Osteoblast (primary cell): ENCODE measurements around the gene CWC27. TPM values are rescaled to one million over a fixed set of nuclear protein-coding genes. Genes with fewer than 3 reads are reported as not detected.

Experiments
- DNase-seq: peaks from one replicate; pipeline ENCODE4 v3.0.0; 2011; ENCODE audit warnings: low spot score, mixed read lengths; ENCODE audit not compliant: insufficient read length; ENCODE audit errors: missing footprints
- H2AFZ ChIP-seq: 2 replicates; pipeline ENCODE4 v1.6.0; 2011; ENCODE audit warnings: mild to moderate bottlenecking, low read length
- H3K27ac ChIP-seq: 2 replicates; pipeline ENCODE4 v1.5.1; 2011; ENCODE audit warnings: mild to moderate bottlenecking, low read depth, low read length, moderate library complexity
- H3K27me3 ChIP-seq: 2 replicates; pipeline ENCODE4 v1.6.0; 2012; ENCODE audit warnings: mild to moderate bottlenecking, control low read depth, inconsistent platforms, low read length, moderate library complexity; ENCODE audit not compliant: insufficient read depth
- H3K36me3 ChIP-seq: 2 replicates; pipeline ENCODE4 v1.5.1; 2011; ENCODE audit warnings: mild to moderate bottlenecking, low read length, control low read depth, moderate library complexity; ENCODE audit not compliant: insufficient read depth
- H3K4me1 ChIP-seq: 2 replicates; pipeline ENCODE4 v1.5.1; 2011; ENCODE audit warnings: mild to moderate bottlenecking, low read length, control low read depth, moderate library complexity; ENCODE audit not compliant: insufficient read depth
- H3K4me2 ChIP-seq: 2 replicates; pipeline ENCODE4 v1.6.0; 2011; ENCODE audit warnings: mild to moderate bottlenecking, low read length; ENCODE audit not compliant: insufficient read depth
- H3K4me3 ChIP-seq: fragments of 200-600 bp; sonication (generic); 3 replicates; pipeline ENCODE4 v1.5.1; 2012; ENCODE audit warnings: mild to moderate bottlenecking, low read length, inconsistent platforms; ENCODE audit not compliant: insufficient read depth
- H3K79me2 ChIP-seq: 2 replicates; pipeline ENCODE4 v1.6.0; 2012; ENCODE audit warnings: mild to moderate bottlenecking, low read length, control low read depth, inconsistent platforms; ENCODE audit not compliant: insufficient read depth
- H3K9me3 ChIP-seq: 2 replicates; pipeline ENCODE4 v1.5.1; 2011; ENCODE audit warnings: low read depth, low read length, control low read depth
- H4K20me1 ChIP-seq: 2 replicates; pipeline ENCODE4 v1.6.0; 2012; ENCODE audit warnings: mild to moderate bottlenecking, low read length, control low read depth; ENCODE audit not compliant: insufficient read depth
- total RNA-seq: library from RNA; depleted of rRNA; stranded (reverse); fragments of >200 nt; gene quantifications from 2 replicates; pipeline ENCODE4 v1.2.3, GENCODE V29; 2012
- TF ChIP-seq, protein P1 (sequence below): IDR thresholded peaks from 2 replicates; pipeline ENCODE4 v1.5.1; 2011; ENCODE audit warnings: mild to moderate bottlenecking, low read depth, low read length, moderate library complexity; ENCODE audit errors: extremely low read depth

Gene CWC27
- total RNA-seq, 1 donor = 13.4 TPM

DNA sequence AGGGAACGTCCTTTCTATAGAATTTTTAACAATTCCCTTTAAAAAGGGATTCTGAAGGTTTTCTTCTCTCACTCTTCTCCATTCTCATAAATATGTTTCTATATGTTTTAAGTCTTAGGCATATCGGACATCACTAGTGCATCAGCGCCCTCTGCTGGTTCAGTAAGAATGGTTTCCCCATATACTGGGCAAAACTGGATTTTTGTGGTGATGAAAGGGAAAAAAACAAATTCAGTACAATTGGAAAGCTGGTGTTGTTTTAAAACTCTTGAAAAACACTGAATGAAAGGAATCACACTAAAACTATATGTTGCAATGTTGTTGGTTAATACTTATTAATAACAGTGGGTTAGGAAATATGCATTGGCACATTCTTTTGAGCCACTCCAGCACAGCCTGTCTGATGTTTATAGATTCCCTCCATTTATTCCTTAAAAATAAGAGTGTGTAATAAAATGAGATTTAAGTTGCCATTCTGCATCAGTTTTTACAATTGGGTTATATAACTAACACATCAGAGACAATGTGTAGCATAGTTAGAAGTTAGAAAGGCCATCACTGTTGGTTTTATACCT lies 15.8 kb downstream of the CWC27 start:
- H3K4me2 ChIP-seq = no peak overlapping the region
- H3K9me3 ChIP-seq = no peaks in the 10 kb centered on the region
- H3K27ac ChIP-seq = peak overlapping the region; percentile 15
- peaks cover 8% of the 10 kb centered on the region for H3K4me1 ChIP-seq
- DNase-seq = no peak
- H3K27me3 ChIP-seq = no peaks in the 10 kb centered on the region
- TF ChIP-seq, protein P1, sequence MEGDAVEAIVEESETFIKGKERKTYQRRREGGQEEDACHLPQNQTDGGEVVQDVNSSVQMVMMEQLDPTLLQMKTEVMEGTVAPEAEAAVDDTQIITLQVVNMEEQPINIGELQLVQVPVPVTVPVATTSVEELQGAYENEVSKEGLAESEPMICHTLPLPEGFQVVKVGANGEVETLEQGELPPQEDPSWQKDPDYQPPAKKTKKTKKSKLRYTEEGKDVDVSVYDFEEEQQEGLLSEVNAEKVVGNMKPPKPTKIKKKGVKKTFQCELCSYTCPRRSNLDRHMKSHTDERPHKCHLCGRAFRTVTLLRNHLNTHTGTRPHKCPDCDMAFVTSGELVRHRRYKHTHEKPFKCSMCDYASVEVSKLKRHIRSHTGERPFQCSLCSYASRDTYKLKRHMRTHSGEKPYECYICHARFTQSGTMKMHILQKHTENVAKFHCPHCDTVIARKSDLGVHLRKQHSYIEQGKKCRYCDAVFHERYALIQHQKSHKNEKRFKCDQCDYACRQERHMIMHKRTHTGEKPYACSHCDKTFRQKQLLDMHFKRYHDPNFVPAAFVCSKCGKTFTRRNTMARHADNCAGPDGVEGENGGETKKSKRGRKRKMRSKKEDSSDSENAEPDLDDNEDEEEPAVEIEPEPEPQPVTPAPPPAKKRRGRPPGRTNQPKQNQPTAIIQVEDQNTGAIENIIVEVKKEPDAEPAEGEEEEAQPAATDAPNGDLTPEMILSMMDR = peak; percentile 85
- peaks cover 3% of the 10 kb centered on the region for H3K79me2 ChIP-seq
- no peak overlapping the region for H2AFZ ChIP-seq
- H4K20me1 ChIP-seq = no peaks in the 10 kb centered on the region
- no peak overlapping the region for H3K4me3 ChIP-seq
- H3K36me3 ChIP-seq = no peaks in the 10 kb centered on the region

DNA sequence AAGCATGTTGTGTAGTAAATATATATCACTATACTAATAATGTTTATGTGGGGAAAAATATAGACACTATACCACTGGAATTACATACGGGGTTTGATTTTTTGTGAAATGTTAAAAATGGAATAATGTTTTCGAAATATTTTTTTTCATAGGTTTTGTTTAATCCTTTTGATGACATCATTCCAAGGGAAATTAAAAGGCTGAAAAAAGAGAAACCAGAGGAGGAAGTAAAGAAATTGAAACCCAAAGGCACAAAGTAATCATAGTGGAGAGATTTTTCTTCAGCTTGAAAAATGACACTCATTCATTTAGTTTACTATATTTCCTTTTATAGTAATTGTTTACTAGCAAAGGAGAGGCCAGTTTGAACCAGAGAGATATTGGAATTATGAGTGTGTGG lies 17.6 kb downstream of the CWC27 start:
- Histone ChIP-seq H3K4me3 (no peak overlapping the region), H2AFZ (no peak overlapping the region), H3K4me1 (peaks cover 18% of the 10 kb centered on the region), H3K79me2 (peaks cover 2% of the 10 kb centered on the region), H3K27me3 (no peaks in the 10 kb centered on the region), H4K20me1 (no peaks in the 10 kb centered on the region), H3K9me3 (no peaks in the 10 kb centered on the region), H3K4me2 (no peak overlapping the region), H3K36me3 (no peaks in the 10 kb centered on the region), H3K27ac (no peak overlapping the region)
- DNase-seq = no peak
- TF ChIP-seq, protein P1 = no peak

DNA sequence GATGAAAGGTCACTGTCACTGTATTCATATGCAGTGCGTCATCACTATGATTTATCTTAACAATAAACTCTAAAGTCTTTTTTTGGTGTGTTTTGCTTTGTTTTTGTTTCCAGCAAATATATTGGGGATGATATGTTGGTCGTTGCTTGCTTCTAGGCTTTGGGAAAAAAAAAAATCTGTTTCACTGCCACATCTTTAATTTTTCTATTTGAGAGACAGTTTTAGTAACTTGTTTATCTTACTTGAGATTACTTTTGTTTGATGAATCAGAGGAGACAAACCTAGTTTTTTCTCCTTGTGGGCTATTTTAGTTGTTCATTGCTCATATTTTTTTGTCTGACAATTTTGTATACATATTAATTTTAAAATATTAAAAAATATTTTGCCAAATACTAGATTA lies 19.4 kb downstream of the CWC27 start:
- TF ChIP-seq, protein P1 = no peak
- no peaks in the 10 kb centered on the region for H4K20me1 ChIP-seq
- H3K4me2 ChIP-seq = no peak overlapping the region
- no peaks in the 10 kb centered on the region for H3K79me2 ChIP-seq
- no peaks in the 10 kb centered on the region for H3K27me3 ChIP-seq
- H3K4me3 ChIP-seq = no peak overlapping the region
- DNase-seq = no peak
- no peak overlapping the region for H2AFZ ChIP-seq
- H3K4me1 ChIP-seq = peaks cover 18% of the 10 kb centered on the region
- H3K36me3 ChIP-seq = no peaks in the 10 kb centered on the region
- no peaks in the 10 kb centered on the region for H3K9me3 ChIP-seq
- no peak overlapping the region for H3K27ac ChIP-seq

DNA sequence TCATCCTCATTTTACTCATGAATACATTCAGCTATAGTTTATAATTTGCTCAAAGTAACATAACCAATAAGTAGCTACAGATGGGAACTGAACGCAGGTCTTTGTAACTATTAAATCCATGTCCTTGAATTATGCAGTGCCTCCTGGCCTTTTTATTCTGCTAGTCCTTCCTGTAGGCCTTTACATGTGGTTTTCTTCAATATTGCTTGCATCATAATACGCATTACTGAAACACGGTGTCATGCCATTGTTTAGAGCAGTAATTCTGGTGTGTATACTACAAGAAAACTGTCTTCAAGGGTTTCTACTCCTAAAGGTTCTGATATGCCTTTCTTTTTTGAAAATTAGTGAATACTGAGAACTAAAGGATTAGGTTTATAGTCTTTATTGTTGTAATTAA lies 20.7 kb downstream of the CWC27 start:
- H3K4me3 ChIP-seq = no peak overlapping the region
- no peaks in the 10 kb centered on the region for H4K20me1 ChIP-seq
- no peak overlapping the region for H3K4me2 ChIP-seq
- H3K79me2 ChIP-seq = no peaks in the 10 kb centered on the region
- no peak for DNase-seq
- TF ChIP-seq, protein P1 = no peak
- peak overlapping the region; percentile 16 for H3K27ac ChIP-seq
- H2AFZ ChIP-seq = no peak overlapping the region
- no peaks in the 10 kb centered on the region for H3K9me3 ChIP-seq
- H3K4me1 ChIP-seq = peaks cover 18% of the 10 kb centered on the region
- no peaks in the 10 kb centered on the region for H3K36me3 ChIP-seq
- H3K27me3 ChIP-seq = no peaks in the 10 kb centered on the region
